Stimulated activated CD4-positive, alpha-beta T cell treated with anti-CD3 and anti-CD28 coated beads, Interleukin-4, amount 100 ng/mL, for 24 hours (primary cell): ENCODE data around the gene DHX58.

ENCODE experiments used
- DNase-seq: peaks from one replicate; pipeline ENCODE4 v3.0.0-alpha.2; 2020

DHX58 gene

GRCh38 chr17:42109086-42109485 is 3.4 kb downstream of the DHX58 start:
- no peak for DNase-seq

GRCh38 chr17:42107597-42108576 is 4.6 kb downstream of the DHX58 start:
- DNase-seq: peak; percentile 91

GRCh38 chr17:42107124-42107523 is 5.4 kb downstream of the DHX58 start:
- DNase-seq: no peak

GRCh38 chr17:42106009-42106408 is 6.5 kb downstream of the DHX58 start:
- DNase-seq: no peak

GRCh38 chr17:42104264-42104663 is 8.2 kb downstream of the DHX58 start:
- no peak for DNase-seq

GRCh38 chr17:42103221-42103954 is 9.1 kb downstream of the DHX58 start:
- DNase-seq: no peak

- peak; percentile 72 for DNase-seq
Measured at GRCh38 chr17:42101513-42102292, 10.8 kb downstream of the DHX58 start.

GRCh38 chr17:42098730-42099399 is 13.6 kb downstream of the DHX58 start:
- no peak for DNase-seq

- peak; percentile 48 for DNase-seq
Measured at GRCh38 chr17:42097691-42098631, 14.6 kb downstream of the DHX58 start, which contains the start of gene ZNF385C. Gene ZNF385C, minus strand, starts transcription at chr17:42098473. Its CDS starts 35,417 bp downstream, at chr17:42063056.

- no peak for DNase-seq
Measured at GRCh38 chr17:42096360-42097111, 16.0 kb downstream of the DHX58 start.

- no peak for DNase-seq
Measured at GRCh38 chr17:42094375-42095069, 18.0 kb downstream of the DHX58 start.

- no peak for DNase-seq
Measured at GRCh38 chr17:42092939-42093338, 19.6 kb downstream of the DHX58 start.

GRCh38 chr17:42090964-42091790 is 21.3 kb downstream of the DHX58 start:
- no peak for DNase-seq

- DNase-seq: no peak
Measured at GRCh38 chr17:42088736-42089135, 23.8 kb downstream of the DHX58 start.

- DNase-seq: no peak
Measured at GRCh38 chr17:42087736-42088705, 24.5 kb downstream of the DHX58 start.

GRCh38 chr17:42087042-42087701 is 25.3 kb downstream of the DHX58 start:
- DNase-seq: no peak
